ENCODE measurements around the gene MTUS2.

MTUS2 gene

DNA sequence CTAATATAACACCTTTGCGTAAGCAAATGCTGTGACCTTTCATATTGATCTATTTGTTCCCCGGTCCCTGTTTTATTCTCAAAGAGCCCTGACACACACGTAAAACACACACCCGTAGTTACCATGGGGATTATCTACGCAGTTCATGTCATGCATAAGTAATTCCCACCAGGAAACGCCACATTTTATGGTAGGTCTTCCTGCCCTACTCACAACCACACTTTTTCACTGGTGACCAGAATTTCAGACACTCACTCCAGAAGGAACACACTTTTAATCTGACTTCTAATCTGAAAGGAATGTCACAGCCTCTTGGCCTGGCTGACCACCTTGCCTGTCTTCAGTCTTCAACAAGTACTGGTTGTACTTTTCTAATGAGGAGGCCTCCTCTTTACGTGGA is 728.6 kb downstream of the MTUS2 start:
- Histone ChIP-seq H3K27me3 (ENCODE audit: insufficient read depth, poor library complexity, severe bottlenecking) (no peaks in the 10 kb centered on the region), H3K4me3 (replicated peaks; ENCODE audit: insufficient read depth, low read length) (no peak overlapping the region), H3K27ac (replicated peaks) (no peak overlapping the region)
- DNase-seq (ENCODE audit: low read depth in 1 of 2, low spot score in 1 of 2) = no peak
- TF ChIP-seq SPI1 (IDR thresholded peaks at IDR 0.05; ENCODE audit: borderline replicate concordance, low read depth) = no peak
- no peak for TF ChIP-seq REST (IDR thresholded peaks at IDR 0.05; ENCODE audit: insufficient replicate concordance, low read depth)

DNA sequence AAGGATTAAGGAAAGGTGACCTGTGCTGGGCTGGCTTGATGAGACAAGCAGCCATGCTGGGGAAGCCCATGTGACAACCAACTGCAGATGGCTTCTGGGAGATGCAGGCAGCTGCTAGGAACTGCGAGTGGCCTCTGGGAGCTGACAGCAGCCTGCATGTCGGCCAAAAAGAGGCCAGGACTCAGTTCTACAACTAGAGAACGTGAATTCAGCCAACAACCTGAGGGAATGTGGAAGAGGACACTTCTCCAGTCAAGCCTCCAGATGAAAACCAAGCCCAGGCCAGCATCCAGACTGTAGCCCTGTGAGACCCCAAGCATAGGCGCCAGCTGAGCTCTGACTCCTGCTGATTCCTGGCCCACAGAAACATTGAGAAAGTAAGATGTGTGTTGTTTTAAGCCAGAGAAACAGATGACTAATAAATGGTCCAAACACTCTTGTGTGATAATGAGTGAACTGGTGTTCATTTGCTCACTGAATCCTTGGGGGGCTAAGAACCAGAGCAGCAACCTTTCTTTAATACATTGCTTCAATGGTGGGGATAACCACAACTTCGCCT is 730.4 kb downstream of the MTUS2 start:
- no peak for DNase-seq (ENCODE audit: low read depth in 1 of 2, low spot score in 1 of 2)
- no peak overlapping the region for H3K27ac ChIP-seq (replicated peaks)
- TF ChIP-seq GABPA (IDR thresholded peaks at IDR 0.05; ENCODE audit: low read depth) (no peak), POLR2AphosphoS5 (IDR thresholded peaks at IDR 0.05; ENCODE audit: low read depth) (no peak), REST (IDR thresholded peaks at IDR 0.05; ENCODE audit: insufficient replicate concordance, low read depth) (no peak), SPI1 (IDR thresholded peaks at IDR 0.05; ENCODE audit: borderline replicate concordance, low read depth) (no peak), CTCF (IDR thresholded peaks at IDR 0.05; ENCODE audit: insufficient read depth, low read length) (no peak)
- H3K27me3 ChIP-seq (ENCODE audit: insufficient read depth, poor library complexity, severe bottlenecking) = no peaks in the 10 kb centered on the region
- H3K4me3 ChIP-seq (replicated peaks; ENCODE audit: insufficient read depth, low read length) = no peak overlapping the region

- no peak overlapping the region for H3K27ac ChIP-seq (replicated peaks)
- no peaks in the 10 kb centered on the region for H3K27me3 ChIP-seq (ENCODE audit: insufficient read depth, poor library complexity, severe bottlenecking)
- H3K4me3 ChIP-seq (replicated peaks; ENCODE audit: insufficient read depth, low read length) = no peak overlapping the region
- TF ChIP-seq SPI1 (IDR thresholded peaks at IDR 0.05; ENCODE audit: borderline replicate concordance, low read depth) (no peak), REST (IDR thresholded peaks at IDR 0.05; ENCODE audit: insufficient replicate concordance, low read depth) (no peak), CTCF (IDR thresholded peaks at IDR 0.05; ENCODE audit: insufficient read depth, low read length) (no peak), GABPA (IDR thresholded peaks at IDR 0.05; ENCODE audit: low read depth) (no peak), POLR2AphosphoS5 (IDR thresholded peaks at IDR 0.05; ENCODE audit: low read depth) (no peak; the same call in 1 of the 2 replicates)
- DNase-seq (ENCODE audit: low read depth in 1 of 2, low spot score in 1 of 2) = no peak
These were observed 731.1 kb downstream of the MTUS2 start for GRCh38 chr13:29551214-29551613.

Measured in HL-60 (cell line).